ENCODE measurements around the gene EXO1. TPM values are rescaled to one million over a fixed set of nuclear protein-coding genes. Genes with fewer than 3 reads are reported as not detected.

EXO1 gene
- total and polyA plus RNA-seq, 2 donors (not counting 3 experiments of a cell fraction or from before 2014, with no cell fraction given): 4.1 to 23.5 TPM

- intact Hi-C loops (cut with micrococcal nuclease): no loop called here
- no peaks in the 10 kb centered on the region for H4K20me1 ChIP-seq (replicated peaks; ENCODE audit: control insufficient read depth, extremely low read depth, insufficient read depth, low read length)
- no peak overlapping the region for H2AFZ ChIP-seq (ENCODE audit: low read depth, low read length)
- no peak overlapping the region for H3K27ac ChIP-seq (ENCODE audit: insufficient read depth, low read depth, low read length)
- no peaks in the 10 kb centered on the region for H3K27me3 ChIP-seq (ENCODE audit: control insufficient read depth in 2 of 2, insufficient read depth in 2 of 2, low read length in 2 of 2)
- dilution Hi-C loops (cut with MboI; ENCODE audit: extremely low pct_ligation_motif_present, low sequenced_read_pairs): no loop called here
- no peak for FAIRE-seq
- no peaks in the 10 kb centered on the region for H3K9me3 ChIP-seq (replicated peaks; ENCODE audit: control insufficient read depth, insufficient read depth, low read length)
- no peak overlapping the region for H3K4me3 ChIP-seq (replicated peaks in 1 of 3; ENCODE audit: insufficient read depth in 1 of 3, low read depth in 1 of 3, low read length in 3 of 3)
- no peaks in the 10 kb centered on the region for H3K9me1 ChIP-seq (replicated peaks; ENCODE audit: control insufficient read depth, extremely low read depth, insufficient read depth, low read length)
- H3K9ac ChIP-seq (replicated peaks; ENCODE audit: extremely low read depth, insufficient read depth, low read length): no peak overlapping the region
- TF ChIP-seq GATA2 (IDR thresholded peaks at IDR 0.05; ENCODE audit: insufficient read depth, insufficient read length, low read depth, low read length) (no peak), CTCF (IDR thresholded peaks at IDR 0.05; ENCODE audit: extremely low read depth in 1 of 2, insufficient read depth in 1 of 2, low read depth in 1 of 2, low read length in 2 of 2) (no peak)
- no peaks in the 10 kb centered on the region for H3K4me1 ChIP-seq (ENCODE audit: control insufficient read depth, extremely low read depth, insufficient read depth, low read length)
- ChIA-PET POLR2A (no interaction called here), CTCF (no interaction called here)
- H3K79me2 ChIP-seq (ENCODE audit: control insufficient read depth, insufficient read depth, low read length): no peaks in the 10 kb centered on the region
- DNase-seq (ENCODE audit: low read depth, low spot score): no peak
- H3K36me3 ChIP-seq (ENCODE audit: control insufficient read depth in 2 of 2, extremely low read depth in 1 of 2, insufficient read depth in 2 of 2, low read length in 2 of 2): no peaks in the 10 kb centered on the region
- no TSS peak for BruUV-seq (replicated peaks)
- no peak overlapping the region for H3K4me2 ChIP-seq (ENCODE audit: insufficient read depth, low read length)
Observed at GRCh38 chr1:241916196-241916595, 68.2 kb downstream of the EXO1 start.

GRCh38 chr1:241917487-241917886 lies 69.5 kb downstream of the EXO1 start:
- H3K27ac ChIP-seq (ENCODE audit: insufficient read depth, low read depth, low read length): no peak overlapping the region
- no peaks in the 10 kb centered on the region for H3K9me3 ChIP-seq (replicated peaks; ENCODE audit: control insufficient read depth, insufficient read depth, low read length)
- DNase-seq (ENCODE audit: low read depth, low spot score): no peak
- H3K27me3 ChIP-seq (ENCODE audit: control insufficient read depth in 2 of 2, insufficient read depth in 2 of 2, low read length in 2 of 2): no peaks in the 10 kb centered on the region
- no peak for FAIRE-seq
- intact Hi-C loops (cut with micrococcal nuclease): no loop called here
- H3K4me1 ChIP-seq (ENCODE audit: control insufficient read depth, extremely low read depth, insufficient read depth, low read length): no peaks in the 10 kb centered on the region
- H3K4me2 ChIP-seq (ENCODE audit: insufficient read depth, low read length): no peak overlapping the region
- H3K36me3 ChIP-seq (ENCODE audit: control insufficient read depth in 2 of 2, extremely low read depth in 1 of 2, insufficient read depth in 2 of 2, low read length in 2 of 2): no peaks in the 10 kb centered on the region
- POLR2A ChIA-PET: no interaction called here
- CTCF ChIA-PET: interaction anchor here (0.9 kb wide), 1 partner anchor 306 kb away, joined by 3 read pairs; no protein-coding TSS in a partner anchor
- H3K9ac ChIP-seq (replicated peaks; ENCODE audit: extremely low read depth, insufficient read depth, low read length): no peak overlapping the region
- dilution Hi-C loops (cut with MboI; ENCODE audit: extremely low pct_ligation_motif_present, low sequenced_read_pairs): no loop called here
- no peak overlapping the region for H3K4me3 ChIP-seq (replicated peaks in 1 of 3; ENCODE audit: insufficient read depth in 1 of 3, low read depth in 1 of 3, low read length in 3 of 3)
- no peaks in the 10 kb centered on the region for H3K9me1 ChIP-seq (replicated peaks; ENCODE audit: control insufficient read depth, extremely low read depth, insufficient read depth, low read length)
- H2AFZ ChIP-seq (ENCODE audit: low read depth, low read length): no peak overlapping the region
- no peaks in the 10 kb centered on the region for H4K20me1 ChIP-seq (replicated peaks; ENCODE audit: control insufficient read depth, extremely low read depth, insufficient read depth, low read length)
- no peaks in the 10 kb centered on the region for H3K79me2 ChIP-seq (ENCODE audit: control insufficient read depth, insufficient read depth, low read length)
- no TSS peak for BruUV-seq (replicated peaks)
- no peak for TF ChIP-seq MYC (IDR thresholded peaks at IDR 0.05; ENCODE audit: low read depth, low read length)
- no peak for TF ChIP-seq FOS (IDR thresholded peaks at IDR 0.05; ENCODE audit: borderline replicate concordance, insufficient read depth, low read length)
- no peak for TF ChIP-seq EZH2 (IDR thresholded peaks at IDR 0.05; ENCODE audit: borderline replicate concordance, low read depth, low read length, severe bottlenecking)
- no peak for TF ChIP-seq CTCF (IDR thresholded peaks at IDR 0.05; ENCODE audit: extremely low read depth in 1 of 2, insufficient read depth in 1 of 2, low read depth in 1 of 2, low read length in 2 of 2)
- TF ChIP-seq POLR2AphosphoS5 (IDR thresholded peaks at IDR 0.05; ENCODE audit: insufficient read depth, low read depth, low read length): no peak
- TF ChIP-seq MAX (IDR thresholded peaks at IDR 0.05; ENCODE audit: insufficient read depth, insufficient read length): no peak
- TF ChIP-seq JUN (IDR thresholded peaks at IDR 0.05; ENCODE audit: borderline replicate concordance, insufficient read depth, insufficient read length, low read depth): no peak
- TF ChIP-seq GATA2 (IDR thresholded peaks at IDR 0.05; ENCODE audit: insufficient read depth, insufficient read length, low read depth, low read length): no peak
- TF ChIP-seq POLR2A (IDR thresholded peaks at IDR 0.05; ENCODE audit: low read depth, low read length): no peak
